HG03066 (cell line): ENCODE results near the gene MUCL3.
"Not testable (repeated sequence)": the region's sequence is repeated elsewhere in the genome, so short reads cannot be mapped to it uniquely, and the experiment has no call there.

Experiments
- ATAC-seq: cut with Tn5 transposase; IDR thresholded peaks from one replicate; pipeline ENCODE4 v1.9.1; 2021; ENCODE audit warnings: low read depth; ENCODE audit not compliant: unreplicated experiment

The MUCL3 gene

GRCh38 chr6:30912746-30913520 is 27.8 kb upstream of the MUCL3 start:
- no peak for ATAC-seq

GRCh38 chr6:30913721-30914075 is 27.1 kb upstream of the MUCL3 start:
- ATAC-seq, result no peak

- peak; percentile 86 for ATAC-seq
Measured at GRCh38 chr6:30914076-30914853, 26.5 kb upstream of the MUCL3 start, which contains the start of gene VARS2. Gene VARS2, plus strand, starts transcription at chr6:30914238. Its CDS starts 599 bp downstream, at chr6:30914837.

GRCh38 chr6:30914854-30915590 is 25.8 kb upstream of the MUCL3 start:
- no peak for ATAC-seq

GRCh38 chr6:30915591-30915946 is 25.2 kb upstream of the MUCL3 start:
- ATAC-seq, result no peak

- ATAC-seq, result no peak
Measured at GRCh38 chr6:30917041-30917440, 23.7 kb upstream of the MUCL3 start.

- no peak for ATAC-seq
Measured at GRCh38 chr6:30917487-30917886, 23.3 kb upstream of the MUCL3 start.

- no peak for ATAC-seq
Measured at GRCh38 chr6:30918670-30919069, 22.1 kb upstream of the MUCL3 start.

- no peak for ATAC-seq
Measured at GRCh38 chr6:30922447-30922852, 18.3 kb upstream of the MUCL3 start.

GRCh38 chr6:30924040-30924627 is 16.6 kb upstream of the MUCL3 start:
- ATAC-seq, result not testable (repeated sequence)

GRCh38 chr6:30926644-30927043 is 14.1 kb upstream of the MUCL3 start:
- ATAC-seq, result no peak

GRCh38 chr6:30927080-30927479 is 13.7 kb upstream of the MUCL3 start:
- ATAC-seq, result not testable (repeated sequence)

- ATAC-seq, result no peak
Measured at GRCh38 chr6:30928677-30929076, 12.1 kb upstream of the MUCL3 start.

GRCh38 chr6:30930506-30930905 is 10.3 kb upstream of the MUCL3 start:
- ATAC-seq, result no peak

GRCh38 chr6:30931272-30931671 is 9.5 kb upstream of the MUCL3 start:
- ATAC-seq, result no peak

GRCh38 chr6:30931969-30932645 is 8.7 kb upstream of the MUCL3 start, which contains the start of gene SFTA2:
Gene SFTA2, minus strand, starts transcription at chr6:30932170. Its CDS starts 74 bp downstream, at chr6:30932096.
- no peak for ATAC-seq

GRCh38 chr6:30932665-30933365 is 8.0 kb upstream of the MUCL3 start:
- ATAC-seq, result no peak

GRCh38 chr6:30935018-30935417 is 5.8 kb upstream of the MUCL3 start:
- no peak for ATAC-seq

GRCh38 chr6:30937265-30937664 is 3.5 kb upstream of the MUCL3 start:
- no peak for ATAC-seq

- ATAC-seq, result no peak
Measured at GRCh38 chr6:30938730-30939129, 2.0 kb upstream of the MUCL3 start.
